GM19324 (cell line): ENCODE data around the gene ANKRD23.
"Not testable (repeated sequence)": the region's sequence is repeated elsewhere in the genome, so short reads cannot be mapped to it uniquely, and the experiment has no call there.

Source experiments
- ATAC-seq: cut with Tn5 transposase; IDR thresholded peaks from one replicate; pipeline ENCODE4 v1.9.1; 2021; ENCODE audit warnings: mild to moderate bottlenecking, moderate library complexity; ENCODE audit not compliant: unreplicated experiment, low FRiP score

The ANKRD23 gene

DNA sequence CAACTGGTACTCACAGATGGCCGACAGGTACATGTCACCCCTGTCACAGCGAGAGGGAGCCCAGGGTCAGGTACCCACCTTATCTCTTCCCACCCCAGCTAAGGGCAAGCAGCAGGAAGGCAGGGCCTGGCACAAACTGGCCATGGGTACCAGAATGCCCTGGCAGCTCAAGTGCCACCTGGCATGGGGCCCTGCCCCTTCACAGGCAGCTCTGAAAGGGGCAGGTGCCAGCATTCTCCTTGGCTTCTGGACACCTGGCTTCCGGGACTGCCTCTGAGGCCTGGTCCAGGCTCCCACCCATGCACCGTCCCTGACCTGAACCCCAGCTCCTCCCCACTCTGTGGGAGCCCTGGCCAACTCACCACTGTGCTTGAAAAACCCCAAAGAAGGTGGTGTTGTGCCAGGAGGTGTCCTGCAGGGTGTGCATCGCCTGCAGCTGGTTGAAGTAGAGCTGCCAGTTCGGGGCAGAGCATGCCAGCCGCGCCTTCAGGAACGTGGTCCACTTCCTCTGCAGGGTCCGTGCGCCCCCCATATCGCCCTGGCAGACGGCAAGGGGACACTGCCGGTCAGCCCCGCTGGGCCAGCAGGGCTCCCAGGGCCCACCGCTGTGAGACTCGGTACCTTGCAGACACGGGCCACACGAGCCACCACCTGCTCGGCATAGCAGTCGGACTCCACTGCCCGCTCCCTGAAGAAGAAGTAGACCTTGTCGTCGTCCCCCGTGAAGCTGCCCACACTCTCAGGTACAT is 20.7 kb upstream of the ANKRD23 start:
- ATAC-seq: no peak

DNA sequence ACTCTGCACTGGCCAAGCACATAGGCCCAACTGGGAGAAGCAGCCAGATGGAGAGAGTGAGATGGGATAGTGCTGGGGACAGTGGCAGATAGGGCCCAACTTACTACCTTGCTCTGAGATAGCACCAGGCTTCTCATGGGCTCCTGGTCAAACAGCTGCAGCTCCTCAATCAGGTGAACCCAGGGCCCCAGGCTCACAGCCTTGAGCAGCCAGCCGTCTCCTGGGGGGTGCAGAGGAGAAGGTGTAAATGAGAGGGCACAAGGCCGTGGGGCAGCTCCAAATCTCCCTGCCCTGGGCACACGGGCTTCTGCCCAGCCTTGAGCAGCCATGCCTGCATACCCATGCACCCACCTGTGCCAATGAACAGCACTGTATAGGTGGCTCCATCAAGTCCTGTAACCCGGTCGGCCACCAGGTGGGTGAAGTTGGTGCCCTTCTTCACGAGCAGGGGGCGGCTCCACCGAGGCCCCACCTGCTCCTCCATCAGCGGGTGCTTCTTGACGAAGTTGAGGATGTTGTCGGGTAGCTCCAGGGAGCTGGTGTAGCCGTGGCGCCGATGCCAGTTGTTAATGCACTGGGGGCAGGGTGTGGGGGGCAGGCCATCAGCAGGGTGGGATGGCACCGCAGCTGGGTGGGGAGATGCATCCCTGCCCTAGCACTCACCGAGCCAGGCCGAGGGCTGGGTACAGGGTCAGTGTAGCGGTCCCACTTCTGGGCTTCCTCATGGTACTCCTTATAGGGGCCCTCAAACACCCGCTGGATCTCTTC is 19.9 kb upstream of the ANKRD23 start:
- no peak for ATAC-seq

- ATAC-seq: not testable (repeated sequence)
Observed at GRCh38 chr2:96863056-96863455, 19.2 kb upstream of the ANKRD23 start.

- no peak for ATAC-seq
Observed at GRCh38 chr2:96861074-96861473, 17.3 kb upstream of the ANKRD23 start.

GRCh38 chr2:96860065-96861029 is 16.5 kb upstream of the ANKRD23 start:
- no peak for ATAC-seq

DNA sequence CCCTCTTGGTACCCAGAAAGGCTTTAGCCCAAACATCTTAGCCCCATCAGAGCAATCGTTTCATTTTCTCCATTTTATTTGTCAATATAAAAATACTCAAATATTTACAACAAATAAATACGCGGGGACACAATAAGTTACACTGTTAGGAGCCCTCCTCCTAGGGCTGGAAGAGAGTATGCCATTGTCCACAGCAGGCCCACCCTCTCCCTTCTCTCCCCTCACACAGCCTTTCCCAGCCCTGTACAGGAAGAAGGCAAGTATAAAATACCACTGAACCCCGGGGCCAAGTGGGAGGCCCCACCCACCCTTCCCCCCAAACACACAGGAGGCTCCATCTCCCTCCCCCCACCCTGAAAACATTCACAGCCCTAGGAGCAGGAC is 15.9 kb upstream of the ANKRD23 start:
- no peak for ATAC-seq

- ATAC-seq: no peak
Observed at GRCh38 chr2:96859099-96859649, 15.4 kb upstream of the ANKRD23 start.

DNA sequence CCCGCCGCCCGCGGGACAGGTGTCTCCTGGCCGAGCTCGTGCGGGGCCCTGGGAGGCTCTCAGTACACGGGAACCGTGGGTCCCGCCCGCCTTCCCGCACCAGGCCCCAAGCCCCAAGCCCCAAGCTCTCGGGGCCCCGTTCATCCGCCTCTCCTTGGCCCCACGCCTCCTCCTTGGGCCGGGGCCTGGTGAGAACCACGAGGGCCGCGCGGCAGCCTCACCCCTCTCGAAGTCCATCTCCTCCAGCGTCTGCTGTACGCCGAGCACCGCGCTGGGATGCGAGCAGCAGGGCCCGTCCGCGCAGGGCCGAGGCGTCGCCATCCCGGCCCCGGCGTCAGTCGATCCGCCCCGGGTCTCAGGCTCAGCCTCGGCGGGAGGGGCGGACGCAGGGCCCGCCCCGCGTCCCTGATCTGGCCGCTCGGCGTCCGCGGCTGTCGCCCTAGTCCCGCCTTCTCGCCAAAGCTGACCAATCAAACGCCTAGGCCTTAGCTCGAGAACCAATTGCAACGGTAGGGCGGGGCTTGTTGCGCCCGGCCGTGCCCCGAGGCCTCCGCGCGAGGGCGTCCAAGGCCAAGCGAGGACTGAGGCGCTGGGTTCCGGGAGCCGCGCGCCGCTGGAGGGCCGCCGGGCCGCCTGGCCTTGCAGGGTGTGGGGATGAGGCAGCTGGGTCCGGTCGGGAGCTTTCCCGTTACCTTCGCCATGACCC is 14.0 kb upstream of the ANKRD23 start, which contains the start of gene ANKRD39:
TSS of gene ANKRD39 (minus strand) at position 350 of the 706 bp plus-strand sequence. CDS start at position 321, 29 bp downstream.
- peak; percentile 96 for ATAC-seq

- peak; percentile 2 for ATAC-seq
Observed at GRCh38 chr2:96856776-96857666, 13.2 kb upstream of the ANKRD23 start.

DNA sequence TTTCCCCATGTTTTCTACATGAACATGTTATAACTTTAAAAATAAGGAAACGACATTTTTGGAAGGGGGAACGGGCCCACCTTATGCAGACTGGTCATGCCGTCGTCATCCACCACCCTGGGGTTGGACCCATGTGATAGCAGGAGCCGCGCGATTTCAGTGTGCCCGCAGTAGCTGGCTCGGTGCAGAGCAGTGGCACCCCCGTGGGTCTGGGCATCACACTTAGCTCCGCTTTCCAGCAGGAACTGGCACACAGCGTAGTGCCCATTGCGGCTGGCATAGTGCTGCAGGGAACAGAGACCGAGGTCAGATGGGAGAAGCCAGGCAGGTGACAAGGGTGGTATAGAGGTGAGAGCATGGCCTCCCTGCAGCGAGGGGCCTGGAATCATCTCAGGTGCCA is 9.5 kb upstream of the ANKRD23 start:
- no peak for ATAC-seq

- no peak for ATAC-seq
Observed at GRCh38 chr2:96852667-96853066, 8.8 kb upstream of the ANKRD23 start.

DNA sequence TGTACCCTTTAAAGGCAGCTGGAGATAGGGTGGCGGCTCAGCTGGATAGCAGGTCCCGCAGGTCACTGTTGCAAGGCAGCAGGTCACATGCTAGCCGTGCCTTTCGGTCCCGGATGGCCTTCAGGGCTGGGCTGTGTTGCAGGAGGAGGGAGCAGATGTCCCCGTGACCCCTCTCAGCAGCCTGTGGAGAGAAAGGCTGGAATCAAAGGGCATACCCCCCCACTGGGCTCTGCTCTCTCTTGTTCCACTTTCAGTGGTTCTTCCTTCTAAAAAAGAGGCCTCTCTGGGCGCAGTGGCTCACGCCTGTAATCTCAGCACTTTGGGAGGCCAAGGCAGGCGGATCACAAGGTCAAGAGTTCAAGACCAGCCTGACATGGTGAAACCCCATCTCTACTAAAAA is 4.4 kb upstream of the ANKRD23 start:
- ATAC-seq: no peak

- ATAC-seq: no peak
Observed at GRCh38 chr2:96847586-96847985, 3.8 kb upstream of the ANKRD23 start.

DNA sequence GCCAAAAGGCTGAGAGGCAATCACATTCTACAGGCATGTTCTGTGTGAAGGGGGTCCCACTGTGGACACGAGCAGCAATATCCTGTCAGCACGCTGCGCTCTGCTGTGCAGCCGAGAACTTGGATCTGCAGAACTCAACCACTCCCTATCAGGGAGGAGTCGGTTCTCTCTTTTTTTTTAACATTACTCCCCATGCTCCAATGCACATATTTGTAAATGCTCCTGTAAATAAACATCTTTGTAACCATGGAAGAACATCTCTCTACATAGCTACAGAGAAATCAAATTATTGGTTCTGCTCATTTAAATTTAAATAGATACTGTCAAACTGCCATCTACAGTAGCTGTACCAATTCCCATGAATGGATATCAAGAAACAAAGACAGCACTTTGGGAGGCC is 3.0 kb upstream of the ANKRD23 start:
- no peak for ATAC-seq

- no peak for ATAC-seq
Observed at GRCh38 chr2:96844405-96844808, 586 bp upstream of the ANKRD23 start.

DNA sequence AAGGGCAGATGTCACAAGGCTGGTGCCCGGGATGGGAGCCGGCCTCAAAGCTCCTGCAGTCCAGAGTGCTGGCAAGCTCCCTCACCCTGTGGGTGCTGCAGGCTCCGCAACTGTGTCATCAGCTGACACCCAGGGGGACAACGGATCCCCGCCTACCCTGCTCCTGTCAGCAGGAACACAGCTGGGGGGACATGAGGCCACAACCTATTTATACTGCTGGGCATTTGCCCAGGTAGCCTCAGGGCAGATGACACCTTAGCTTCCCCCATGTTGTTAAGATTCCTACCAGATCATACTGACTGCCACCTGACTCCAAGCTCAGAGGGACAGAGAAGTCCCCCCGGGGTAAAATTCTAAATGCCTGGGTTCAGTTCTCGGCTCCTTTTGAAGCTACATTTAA is 1.2 kb downstream of the ANKRD23 start:
- ATAC-seq: no peak

DNA sequence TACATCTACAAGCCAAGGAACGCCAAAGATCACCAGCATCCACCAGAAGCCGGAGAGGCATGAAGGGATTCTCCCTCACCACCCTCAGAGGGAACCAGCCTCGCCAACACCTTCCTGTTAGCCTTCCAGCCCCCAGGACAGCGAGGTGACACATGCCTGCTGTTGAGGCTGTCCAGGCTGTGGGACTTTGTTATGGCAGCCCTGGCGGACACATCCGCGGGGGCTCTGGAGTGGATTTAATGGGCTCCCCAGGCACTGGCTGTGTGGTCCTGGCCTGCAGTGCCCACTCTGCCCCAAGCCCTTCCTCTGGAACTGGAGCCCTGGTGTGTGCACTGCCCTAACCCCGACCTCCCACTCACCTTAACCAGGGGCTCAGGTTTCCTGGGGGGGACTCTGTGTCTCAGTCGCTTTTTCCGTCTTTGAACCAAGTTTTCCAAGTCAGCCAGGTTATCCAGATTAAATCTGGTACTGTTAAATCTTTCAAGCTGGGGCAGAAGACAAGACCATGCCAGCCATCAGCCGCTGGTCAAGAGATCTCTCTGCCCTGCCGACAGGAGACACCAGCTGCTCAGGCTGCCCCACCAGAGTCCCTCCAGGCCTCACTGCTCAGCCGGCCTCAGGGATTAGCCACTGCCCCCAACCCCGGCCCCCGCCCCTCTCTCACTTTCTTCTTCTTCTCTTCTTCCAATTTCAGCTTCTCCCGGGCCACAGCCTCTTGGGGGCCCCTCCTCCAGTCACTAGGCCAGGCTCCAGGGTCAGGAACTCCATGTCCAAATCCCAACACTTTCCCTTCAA is 1.9 kb downstream of the ANKRD23 start:
- ATAC-seq: no peak
